Body of pancreas (tissue), 4 donors: ENCODE data around the gene CAST. TPM values are rescaled to one million over a fixed set of nuclear protein-coding genes. Genes with fewer than 3 reads are reported as not detected.

Experiments used
- ATAC-seq: fragments of 150-250 bp; one replicate; pipeline ENCODE4 v1.9.1; 2016
- DNase-seq, 4 donors: peaks; one replicate each; pipeline ENCODE4 v3.0.0-alpha.2; 2019
- H3K27ac ChIP-seq, 4 donors: fragments of 200-600 bp; sonication (generic); 1 replicate in 3 of 4; 2 replicates in 1 of 4; pipeline versions ENCODE4 v1.5.1 to v1.6.1; 2016 to 2019; ENCODE audit warnings: mild to moderate bottlenecking in 1 of 4, mixed read lengths in 1 of 4, moderate library complexity in 1 of 4
- H3K27me3 ChIP-seq, 2 donors: fragments of 200-600 bp; sonication (generic); one replicate each; pipeline ENCODE4 v1.6.0; 2016; ENCODE audit warnings: mild to moderate bottlenecking in 1 of 2
- H3K36me3 ChIP-seq, 2 donors: fragments of 200-600 bp; sonication (generic); replicated peaks in 1 of 2; 2 replicates each; pipeline ENCODE4 v1.5.1; 2016; ENCODE audit warnings: low read depth in 2 of 2; ENCODE audit not compliant: insufficient read depth in 1 of 2
- H3K4me1 ChIP-seq: fragments of 200-600 bp; sonication (generic); one replicate; pipeline ENCODE4 v1.6.0; 2016
- H3K4me3 ChIP-seq, 2 donors: fragments of 200-600 bp; sonication (generic); 1 replicate in 1 of 2; 2 replicates in 1 of 2; pipeline ENCODE4 v1.5.1; 2016 to 2019
- H3K9me3 ChIP-seq, 3 donors: fragments of 200-600 bp; sonication (generic); 1 replicate in 2 of 3; 2 replicates in 1 of 3; pipeline ENCODE4 v1.5.1; 2016
- POLR2A ChIP-seq, 3 donors: fragments of 450-650 bp; IDR thresholded peaks; one replicate each; pipeline ENCODE4 v1.6.1; 2016; ENCODE audit warnings: antibody characterized with exemption in 3 of 3, mild to moderate bottlenecking in 2 of 3
- WGBS, 2 donors: methylation state at CpG; one replicate each; pipeline ENCODE4 v1.1.5; 2017; 5-methylcytosine and 5-hydroxymethylcytosine counted together
- intact Hi-C: fragments of 100-400 bp; cut with DNase I; formaldehyde crosslinking; loops from one replicate; pipeline ENCODE4 v1.15.1; 2023
- total RNA-seq, 2 donors: library from RNA; depleted of rRNA; stranded (reverse); fragments of >200 nt; gene quantifications; one replicate each; pipeline ENCODE4 v1.1.0, GENCODE V29; 2016
- TF ChIP-seq, protein P1 (sequence below), 7 experiments: fragments of 450-650 bp in 4 of 7; fragments of 200-600 bp in 3 of 7; sonication (generic) in 3 of 7; IDR thresholded peaks; one replicate each; pipeline ENCODE4 v1.5.1; 2016 to 2019; ENCODE audit warnings: antibody characterized with exemption in 7 of 7

CAST gene
- total RNA-seq, 2 donors from 2014 or later = 130 to 157 TPM

DNA sequence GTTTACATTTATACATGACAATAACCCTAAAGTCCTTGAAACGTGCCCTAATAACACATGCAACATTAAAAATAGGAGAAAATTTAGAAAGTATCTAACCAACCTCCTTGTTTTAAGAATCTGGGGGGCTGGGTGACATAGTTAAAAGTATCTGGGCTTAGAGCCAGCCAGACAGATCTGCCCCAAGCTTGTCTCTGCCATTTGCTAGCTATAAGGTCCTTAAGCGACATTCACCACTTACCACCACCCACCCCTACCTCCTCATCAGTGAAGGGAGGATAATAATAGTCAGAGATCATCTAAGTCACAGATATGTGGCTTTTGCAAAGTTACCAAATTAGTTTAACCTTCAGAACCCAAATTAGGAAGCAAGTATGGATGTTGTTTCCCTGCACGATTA, 33.8 kb upstream of the CAST start:
- ATAC-seq = no peak
- Histone ChIP-seq H3K27ac (no peak overlapping the region), H3K27me3 (no peaks in the 10 kb centered on the region), H3K4me1 (no peaks in the 10 kb centered on the region), H3K4me3 (no peak overlapping the region), H3K9me3 (no peaks in the 10 kb centered on the region), H3K36me3 (no peaks in the 10 kb centered on the region)
- no peak for TF ChIP-seq POLR2A (IDR thresholded peaks at IDR 0.05)
- TF ChIP-seq, protein P1, sequence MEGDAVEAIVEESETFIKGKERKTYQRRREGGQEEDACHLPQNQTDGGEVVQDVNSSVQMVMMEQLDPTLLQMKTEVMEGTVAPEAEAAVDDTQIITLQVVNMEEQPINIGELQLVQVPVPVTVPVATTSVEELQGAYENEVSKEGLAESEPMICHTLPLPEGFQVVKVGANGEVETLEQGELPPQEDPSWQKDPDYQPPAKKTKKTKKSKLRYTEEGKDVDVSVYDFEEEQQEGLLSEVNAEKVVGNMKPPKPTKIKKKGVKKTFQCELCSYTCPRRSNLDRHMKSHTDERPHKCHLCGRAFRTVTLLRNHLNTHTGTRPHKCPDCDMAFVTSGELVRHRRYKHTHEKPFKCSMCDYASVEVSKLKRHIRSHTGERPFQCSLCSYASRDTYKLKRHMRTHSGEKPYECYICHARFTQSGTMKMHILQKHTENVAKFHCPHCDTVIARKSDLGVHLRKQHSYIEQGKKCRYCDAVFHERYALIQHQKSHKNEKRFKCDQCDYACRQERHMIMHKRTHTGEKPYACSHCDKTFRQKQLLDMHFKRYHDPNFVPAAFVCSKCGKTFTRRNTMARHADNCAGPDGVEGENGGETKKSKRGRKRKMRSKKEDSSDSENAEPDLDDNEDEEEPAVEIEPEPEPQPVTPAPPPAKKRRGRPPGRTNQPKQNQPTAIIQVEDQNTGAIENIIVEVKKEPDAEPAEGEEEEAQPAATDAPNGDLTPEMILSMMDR (IDR thresholded peaks at IDR 0.05) = no peak
- DNase-seq = no peak
- WGBS, 2 donors = 79 to 87% methylated on average over 3 of the region's 3 CpGs
- intact Hi-C loops = no loop called here

DNA sequence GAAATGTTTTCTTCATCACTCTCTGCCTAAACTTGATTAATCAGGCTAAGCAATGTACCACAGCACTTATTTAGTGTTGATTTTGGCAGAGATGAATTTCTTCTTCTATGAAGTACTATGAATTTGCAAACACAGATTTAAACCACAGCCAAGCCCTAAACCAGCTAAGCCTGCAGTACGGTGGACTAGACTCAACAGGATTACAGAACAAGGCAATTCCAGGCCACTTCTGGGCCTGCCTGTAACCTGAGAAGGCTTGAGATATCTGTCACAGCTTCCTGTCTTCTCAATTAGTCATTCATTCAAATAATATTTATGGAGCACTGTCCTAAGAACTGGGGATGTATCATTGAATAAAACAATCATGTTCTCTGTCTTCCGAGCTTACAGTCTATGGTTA, 32.4 kb upstream of the CAST start:
- Histone ChIP-seq H3K27me3 (no peaks in the 10 kb centered on the region), H3K36me3 (no peaks in the 10 kb centered on the region), H3K4me1 (no peaks in the 10 kb centered on the region), H3K9me3 (no peaks in the 10 kb centered on the region), H3K4me3 (no peak overlapping the region), H3K27ac (no peak overlapping the region)
- WGBS, 2 donors = 47 to 60% methylated on average over 2 of the region's 2 CpGs
- intact Hi-C loops = no loop called here
- no peak for TF ChIP-seq POLR2A (IDR thresholded peaks at IDR 0.05)
- TF ChIP-seq, protein P1 (IDR thresholded peaks at IDR 0.05) = no peak
- no peak for DNase-seq
- no peak for ATAC-seq

DNA sequence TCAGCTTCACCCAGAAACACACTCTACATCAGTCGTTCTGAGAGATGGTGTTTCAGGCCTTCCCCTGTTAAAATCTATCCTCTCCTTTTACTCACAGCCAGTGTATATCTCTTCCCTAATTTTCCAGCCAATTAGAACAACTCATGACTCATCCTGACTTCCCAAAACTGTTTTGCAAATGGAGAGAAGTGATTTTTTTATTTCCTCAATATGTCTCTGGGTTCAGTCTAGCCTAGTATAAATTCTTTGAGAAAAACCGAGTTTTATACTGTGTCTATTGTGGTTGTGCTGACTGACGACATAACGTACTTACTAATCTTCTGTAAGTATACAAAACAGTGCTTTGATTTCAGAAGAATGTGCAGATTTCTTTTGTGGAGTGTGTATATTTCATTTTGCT, 28.4 kb upstream of the CAST start:
- DNase-seq (no peak), ATAC-seq (no peak)
- intact Hi-C loops = no loop called here
- 76 to 79% methylated on average over 4 of the region's 4 CpGs for WGBS, 2 donors
- Histone ChIP-seq H3K27ac (no peak overlapping the region), H3K27me3 (no peaks in the 10 kb centered on the region), H3K9me3 (no peaks in the 10 kb centered on the region), H3K4me1 (no peaks in the 10 kb centered on the region), H3K4me3 (no peak overlapping the region), H3K36me3 (no peaks in the 10 kb centered on the region)
- TF ChIP-seq, protein P1 (IDR thresholded peaks at IDR 0.05) = no peak
- no peak for TF ChIP-seq POLR2A (IDR thresholded peaks at IDR 0.05)

DNA sequence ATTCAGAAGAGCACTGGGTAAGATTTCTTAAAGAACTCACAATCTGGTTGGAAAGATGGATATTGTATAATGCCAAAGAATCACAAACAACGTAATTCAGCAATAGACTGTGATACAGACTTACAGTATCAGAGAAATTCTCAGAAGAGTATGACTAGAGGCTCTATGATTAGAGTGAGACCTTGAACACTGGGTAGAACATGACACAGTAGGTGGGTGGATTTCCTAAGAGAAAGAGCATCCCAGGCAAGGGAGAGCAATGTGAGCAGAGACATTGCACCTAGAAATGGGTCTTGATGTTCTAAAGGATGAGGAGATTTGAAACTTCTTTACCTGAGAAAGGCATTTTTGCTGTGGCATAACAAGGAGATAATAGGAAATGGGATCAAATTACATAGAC, 27.3 kb upstream of the CAST start:
- Histone ChIP-seq H3K9me3 (no peaks in the 10 kb centered on the region), H3K27me3 (no peaks in the 10 kb centered on the region), H3K4me1 (no peaks in the 10 kb centered on the region), H3K27ac (no peak overlapping the region), H3K36me3 (no peaks in the 10 kb centered on the region), H3K4me3 (no peak overlapping the region)
- intact Hi-C loops = no loop called here
- DNase-seq = no peak
- ATAC-seq = no peak
- no peak for TF ChIP-seq POLR2A (IDR thresholded peaks at IDR 0.05)
- TF ChIP-seq, protein P1 (IDR thresholded peaks at IDR 0.05) = no peak
- WGBS, 2 donors = 77 to 88% methylated on average over 1 of the region's 1 CpG

DNA sequence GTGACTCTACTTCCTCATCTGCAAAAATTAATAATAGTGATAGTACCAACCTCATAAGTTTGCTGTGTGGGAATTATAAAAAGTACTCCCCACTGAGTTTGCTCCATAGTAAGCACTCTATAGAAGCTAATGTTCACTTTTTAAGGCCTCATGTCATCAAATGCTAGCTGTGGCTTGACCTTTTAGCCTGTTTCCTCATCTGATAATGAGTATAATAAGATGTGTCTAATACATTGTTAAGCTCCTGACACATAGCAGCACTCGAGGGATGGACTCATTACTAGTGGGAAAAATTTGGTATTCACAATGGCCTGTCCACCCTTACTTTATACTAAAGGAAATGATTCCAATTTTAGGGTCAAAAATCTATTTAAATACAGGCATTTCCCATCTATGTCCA, 26.1 kb upstream of the CAST start:
- Histone ChIP-seq H3K9me3 (no peaks in the 10 kb centered on the region), H3K4me1 (no peaks in the 10 kb centered on the region), H3K36me3 (no peaks in the 10 kb centered on the region), H3K27ac (no peak overlapping the region), H3K4me3 (no peak overlapping the region), H3K27me3 (no peaks in the 10 kb centered on the region)
- no peak for DNase-seq
- no peak for ATAC-seq
- 47 to 71% methylated on average over 1 of the region's 1 CpG for WGBS, 2 donors
- TF ChIP-seq, protein P1 (IDR thresholded peaks at IDR 0.05) = no peak
- TF ChIP-seq POLR2A (IDR thresholded peaks at IDR 0.05) = no peak
- intact Hi-C loops = no loop called here
